HG03571 (cell line): ENCODE results near the gene NR3C2.
"Not testable (repeated sequence)": the region's sequence is repeated elsewhere in the genome, so short reads cannot be mapped to it uniquely, and the experiment has no call there.

Experiments used
- ATAC-seq: cut with Tn5 transposase; IDR thresholded peaks from one replicate; pipeline ENCODE4 v1.9.1; 2021; ENCODE audit not compliant: unreplicated experiment

NR3C2 gene

GRCh38 chr4:148116264-148116663 is 325.9 kb downstream of the NR3C2 start:
- ATAC-seq = no peak

DNA sequence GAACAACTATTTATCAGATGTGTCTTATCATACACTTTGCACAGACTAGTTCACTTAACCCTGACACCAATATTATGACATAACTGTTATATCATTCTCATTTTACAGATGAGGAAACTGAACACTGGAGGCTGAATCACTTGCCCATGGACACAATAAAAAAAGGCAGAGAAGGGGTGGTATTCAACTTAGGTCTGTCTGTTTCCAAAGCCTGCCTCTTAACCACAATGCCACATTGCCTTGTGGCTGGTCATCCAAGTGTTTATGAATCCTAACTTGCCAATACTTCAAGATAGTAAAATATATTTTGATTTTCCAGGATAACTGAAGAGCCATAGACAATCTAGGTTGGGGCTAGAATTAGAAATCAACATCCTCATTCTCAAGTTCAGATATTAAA is 327.8 kb downstream of the NR3C2 start:
- no peak for ATAC-seq

DNA sequence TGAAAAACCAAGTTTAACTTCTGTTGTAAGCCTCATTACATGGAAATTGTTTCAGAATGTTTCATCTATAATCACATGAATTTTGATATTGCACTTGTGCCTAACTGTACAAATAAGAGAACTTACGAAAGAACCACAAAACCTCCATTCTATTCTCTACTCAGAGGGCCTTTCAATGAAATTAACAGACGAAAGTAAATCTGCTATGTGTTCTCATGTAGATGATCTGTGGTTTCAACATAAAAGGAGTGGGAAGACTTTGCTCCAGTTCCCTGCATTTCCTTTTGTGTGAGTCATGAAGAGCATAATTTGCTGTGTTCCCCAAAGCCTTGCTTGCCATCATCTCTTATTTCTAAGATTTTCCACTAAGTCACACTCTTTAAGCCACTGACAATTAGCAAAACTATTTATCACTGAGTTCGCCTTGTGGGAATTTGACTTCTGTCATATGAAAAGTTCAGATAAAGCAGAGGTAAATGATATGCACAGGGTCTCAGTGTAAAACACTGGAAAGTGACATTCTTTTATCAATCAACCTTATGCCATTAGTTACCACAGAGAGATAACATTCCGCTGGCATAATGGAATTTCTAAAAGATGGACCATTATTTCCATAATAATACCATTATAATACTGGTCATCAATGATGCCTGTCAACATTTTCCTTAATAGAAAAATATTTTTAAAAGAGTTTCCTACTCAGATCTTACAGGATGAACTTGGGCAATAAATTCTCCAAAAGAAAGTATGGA is 329.8 kb downstream of the NR3C2 start:
- no peak for ATAC-seq

GRCh38 chr4:148110169-148110568 is 332.0 kb downstream of the NR3C2 start:
- no peak for ATAC-seq

DNA sequence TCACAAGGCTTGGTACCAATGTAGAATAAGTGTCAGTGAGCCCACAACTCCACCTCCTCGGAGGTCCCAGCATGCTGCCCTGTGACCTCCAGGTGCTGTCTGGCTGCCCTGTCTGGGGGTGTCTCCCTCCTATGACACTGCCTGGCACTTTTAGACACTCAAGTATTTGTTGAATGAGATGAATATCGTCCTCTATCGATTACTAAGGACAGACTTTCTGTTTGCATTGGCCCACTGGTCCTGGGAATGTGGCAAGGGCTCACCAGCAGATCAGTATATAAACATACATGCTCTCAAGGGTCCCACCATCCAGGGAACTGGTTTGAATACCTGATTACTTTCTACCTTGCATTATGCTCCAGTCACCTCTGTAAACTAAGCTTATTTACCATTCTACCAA is 333.0 kb downstream of the NR3C2 start:
- no peak for ATAC-seq

GRCh38 chr4:148108766-148109165 is 333.4 kb downstream of the NR3C2 start:
- ATAC-seq = no peak

GRCh38 chr4:148103597-148104355 is 338.4 kb downstream of the NR3C2 start:
- no peak for ATAC-seq

GRCh38 chr4:148101790-148102189 is 340.4 kb downstream of the NR3C2 start:
- ATAC-seq = no peak

DNA sequence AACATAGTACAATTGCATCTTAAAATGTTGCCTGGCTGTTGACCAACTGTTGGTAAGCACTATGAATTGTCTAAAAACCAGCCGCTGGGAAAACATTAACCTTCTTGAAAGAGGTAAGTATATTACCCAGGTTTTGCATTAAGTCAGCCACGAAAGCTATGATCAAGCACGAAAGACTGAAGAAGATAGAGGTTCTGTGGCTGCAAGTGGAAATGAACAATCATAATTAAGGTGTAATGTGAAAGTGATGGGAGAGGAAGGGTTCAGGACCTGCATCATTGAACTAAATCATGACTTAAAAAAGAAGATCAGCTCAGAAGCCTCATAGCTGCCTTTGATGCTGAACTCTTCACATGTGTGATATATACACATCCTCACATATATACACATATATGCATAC is 341.0 kb downstream of the NR3C2 start:
- ATAC-seq = no peak

GRCh38 chr4:148097801-148098200 is 344.4 kb downstream of the NR3C2 start:
- no peak for ATAC-seq

GRCh38 chr4:148095346-148095923 is 346.8 kb downstream of the NR3C2 start:
- no peak for ATAC-seq

- no peak for ATAC-seq
Observed at GRCh38 chr4:148094149-148094548, 348.1 kb downstream of the NR3C2 start.

GRCh38 chr4:148093065-148093464 is 349.1 kb downstream of the NR3C2 start:
- ATAC-seq = no peak

- ATAC-seq = no peak
Observed at GRCh38 chr4:148092316-148093014, 349.7 kb downstream of the NR3C2 start.

DNA sequence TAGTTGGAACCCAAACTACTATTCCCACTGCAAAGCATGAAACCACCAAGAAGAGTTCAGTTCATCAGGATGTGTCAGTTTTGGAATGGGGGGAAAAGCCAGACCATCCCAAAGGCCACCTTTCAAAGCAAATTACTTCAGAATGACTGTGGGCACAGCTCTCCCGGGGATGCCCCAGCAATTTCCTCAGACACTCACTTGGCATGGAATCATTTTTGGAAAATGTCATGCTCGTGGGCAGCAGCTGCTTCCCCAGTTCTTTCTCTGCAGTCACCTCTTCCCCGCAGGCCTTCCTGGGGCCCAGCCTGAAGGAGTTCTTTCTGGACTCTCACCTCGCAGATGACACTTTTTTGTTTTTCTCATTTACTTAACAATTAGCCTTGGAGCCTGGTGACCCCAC is 350.3 kb downstream of the NR3C2 start:
- ATAC-seq = no peak

DNA sequence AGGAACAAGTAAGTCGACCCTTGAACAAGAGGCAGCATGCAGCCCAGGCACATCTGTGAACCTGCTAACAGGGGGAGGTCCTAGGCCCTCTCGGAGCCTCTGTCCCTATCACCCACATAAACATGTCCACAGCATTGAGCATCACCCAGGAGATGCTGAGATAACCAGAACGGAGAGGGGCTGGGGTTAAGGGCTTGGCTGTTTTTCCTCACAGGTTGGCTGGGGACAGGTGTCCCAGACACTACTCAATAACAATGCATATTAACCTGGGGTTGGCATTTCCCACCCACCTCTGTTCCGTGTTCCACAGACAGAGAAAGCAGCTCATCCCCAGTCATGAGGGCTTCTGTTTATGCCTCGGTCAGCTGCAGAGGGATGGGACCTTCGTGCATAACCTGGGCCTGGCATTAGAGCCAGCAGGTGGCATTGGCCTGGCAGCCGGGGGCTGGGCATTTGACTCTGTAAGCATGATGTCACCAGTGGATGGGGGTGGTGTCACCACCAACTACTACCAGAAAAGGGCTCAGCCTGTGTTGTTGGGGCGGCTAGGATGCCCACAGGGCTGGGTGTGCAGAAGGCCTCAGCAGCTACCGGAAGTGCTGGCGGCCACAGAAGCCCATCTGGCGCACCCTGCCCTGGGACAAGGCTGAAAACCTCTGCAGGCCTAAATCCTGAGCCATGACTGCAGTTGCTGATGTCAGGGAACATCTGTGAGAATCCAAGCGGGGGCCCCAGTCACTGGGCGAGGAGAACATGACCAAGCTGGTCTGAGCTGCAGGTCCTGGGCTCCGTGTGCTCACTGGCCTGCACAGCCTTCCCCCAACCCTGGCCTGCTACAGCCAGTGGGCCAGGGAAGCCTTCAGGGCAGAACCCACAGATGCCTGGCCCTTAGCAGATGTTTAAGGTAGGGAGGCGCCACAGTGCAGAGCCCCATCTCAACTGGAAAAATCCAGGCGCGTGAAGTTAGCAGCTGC is 351.4 kb downstream of the NR3C2 start:
- ATAC-seq = no peak

GRCh38 chr4:148090029-148090428 is 352.2 kb downstream of the NR3C2 start:
- no peak for ATAC-seq

DNA sequence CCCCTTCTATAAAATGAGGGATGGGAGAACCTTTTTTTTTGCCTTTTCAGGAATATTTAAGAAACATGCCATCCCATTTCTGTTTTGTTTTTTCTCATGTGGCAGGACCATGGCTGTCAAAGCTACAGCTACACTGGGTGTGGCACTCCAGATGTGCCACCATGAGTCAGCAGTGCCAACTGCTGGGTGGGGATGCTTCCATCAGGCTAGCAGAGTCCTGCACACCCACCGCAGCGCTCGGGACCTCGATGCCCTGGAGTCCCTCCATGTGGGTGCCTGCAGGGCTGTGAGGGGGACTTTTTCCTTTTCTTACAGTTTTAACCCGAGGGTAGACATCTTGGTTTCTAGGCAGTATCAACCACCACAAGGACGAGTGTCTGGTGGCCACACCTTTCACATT is 352.6 kb downstream of the NR3C2 start:
- no peak for ATAC-seq

DNA sequence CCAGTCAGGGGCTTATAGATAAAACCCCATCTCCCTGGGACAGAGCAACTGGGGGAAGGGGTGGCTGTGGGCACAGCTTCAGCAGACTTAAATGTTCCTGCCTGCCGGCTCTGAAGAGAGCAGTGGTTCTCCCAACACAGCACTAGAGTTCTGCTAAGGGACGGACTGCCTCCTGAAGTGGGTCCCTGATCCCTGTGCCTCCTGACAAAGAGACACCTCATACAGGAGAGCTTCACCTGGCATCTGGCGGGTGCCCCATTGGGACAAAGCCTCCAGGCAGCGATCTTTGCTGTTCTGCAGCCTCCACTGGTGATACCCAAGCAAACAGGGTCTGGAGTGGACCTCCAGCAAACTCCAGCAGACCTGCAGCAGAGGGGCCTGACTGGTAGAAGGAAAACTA is 359.1 kb downstream of the NR3C2 start:
- not testable (repeated sequence) for ATAC-seq

DNA sequence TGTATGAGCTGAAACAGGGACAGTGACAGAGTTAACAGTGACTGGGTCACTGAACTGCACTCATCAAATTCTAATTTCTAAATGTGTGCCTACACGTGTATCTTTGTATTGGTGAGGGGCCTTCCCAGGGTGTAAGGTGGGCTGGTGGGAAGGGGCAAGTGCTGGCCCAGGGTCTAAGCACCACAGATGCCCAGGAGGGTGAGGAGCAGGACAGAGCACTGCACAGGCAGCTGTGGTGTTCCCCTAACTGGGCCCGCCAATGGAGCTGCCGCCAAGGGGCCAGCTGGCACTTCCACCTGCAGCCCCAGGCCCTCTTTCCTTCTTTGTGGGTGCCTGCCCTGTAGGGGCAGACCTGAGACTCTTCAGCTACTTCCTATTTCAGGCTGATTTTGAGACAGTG is 360.5 kb downstream of the NR3C2 start:
- ATAC-seq = no peak
